Measurements from ENCODE around the gene SETDB2.

SETDB2 gene

GRCh38 chr13:49533591-49534269 is 89.7 kb downstream of the SETDB2 start:
- no peak for DNase-seq (ENCODE audit: low read depth in 2 of 2)

GRCh38 chr13:49536144-49536873 is 92.2 kb downstream of the SETDB2 start:
- DNase-seq (ENCODE audit: low read depth in 2 of 2) = no peak

GRCh38 chr13:49538404-49538803 is 94.3 kb downstream of the SETDB2 start:
- no peak for DNase-seq (ENCODE audit: low read depth in 2 of 2)

GRCh38 chr13:49539313-49539712 is 95.2 kb downstream of the SETDB2 start:
- DNase-seq (ENCODE audit: low read depth in 2 of 2) = no peak

GRCh38 chr13:49539746-49540145 is 95.7 kb downstream of the SETDB2 start:
- DNase-seq (ENCODE audit: low read depth in 2 of 2) = no peak

- no peak for DNase-seq (ENCODE audit: low read depth in 2 of 2)
Measured at GRCh38 chr13:49540552-49540951, 96.5 kb downstream of the SETDB2 start.

GRCh38 chr13:49543656-49544055 is 99.6 kb downstream of the SETDB2 start:
- no peak for DNase-seq (ENCODE audit: low read depth in 2 of 2)

Data from stimulated activated CD8-positive, alpha-beta memory T cell treated with anti-CD3 and anti-CD28 coated beads, Interleukin-7, amount 100 ng/mL, for 1 hour (primary cell).